ENCODE measurements around the gene MED29. TPM values are rescaled to one million over a fixed set of nuclear protein-coding genes. Genes with fewer than 3 reads are reported as not detected.
A peak's percentile ranks its signal among the peaks of the same experiment; 100 is the strongest.

Gene MED29
- polyA plus RNA-seq, 1 experiment, result 36.6 TPM

- DNase-seq (ENCODE audit: low read depth), result peak; percentile 46
- H3K27me3 ChIP-seq (ENCODE audit: control insufficient read depth, insufficient read depth, low read length), result no peaks in the 10 kb centered on the region
- H3K4me3 ChIP-seq (ENCODE audit: low read depth, low read length), result peak overlapping the region; percentile 40
- ChIA-PET CTCF (interaction anchor here (0.7 to 9.8 kb wide), 6 partner anchors 9 to 130 kb away, joined by 3 to 178 read pairs (median 3); partner anchors contain the start of gene PLEKHG2), POLR2A (interaction anchor here (1.0 kb wide), 2 partner anchors 33 kb away, joined by 4 read pairs; partner anchors contain the start of gene RPS16)
- TF ChIP-seq, protein P1, sequence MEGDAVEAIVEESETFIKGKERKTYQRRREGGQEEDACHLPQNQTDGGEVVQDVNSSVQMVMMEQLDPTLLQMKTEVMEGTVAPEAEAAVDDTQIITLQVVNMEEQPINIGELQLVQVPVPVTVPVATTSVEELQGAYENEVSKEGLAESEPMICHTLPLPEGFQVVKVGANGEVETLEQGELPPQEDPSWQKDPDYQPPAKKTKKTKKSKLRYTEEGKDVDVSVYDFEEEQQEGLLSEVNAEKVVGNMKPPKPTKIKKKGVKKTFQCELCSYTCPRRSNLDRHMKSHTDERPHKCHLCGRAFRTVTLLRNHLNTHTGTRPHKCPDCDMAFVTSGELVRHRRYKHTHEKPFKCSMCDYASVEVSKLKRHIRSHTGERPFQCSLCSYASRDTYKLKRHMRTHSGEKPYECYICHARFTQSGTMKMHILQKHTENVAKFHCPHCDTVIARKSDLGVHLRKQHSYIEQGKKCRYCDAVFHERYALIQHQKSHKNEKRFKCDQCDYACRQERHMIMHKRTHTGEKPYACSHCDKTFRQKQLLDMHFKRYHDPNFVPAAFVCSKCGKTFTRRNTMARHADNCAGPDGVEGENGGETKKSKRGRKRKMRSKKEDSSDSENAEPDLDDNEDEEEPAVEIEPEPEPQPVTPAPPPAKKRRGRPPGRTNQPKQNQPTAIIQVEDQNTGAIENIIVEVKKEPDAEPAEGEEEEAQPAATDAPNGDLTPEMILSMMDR (IDR thresholded peaks at IDR 0.05; ENCODE audit: insufficient read depth, low read depth, low read length), result no peak
- no peaks in the 10 kb centered on the region; the same call in 1 of the 2 replicates for H3K36me3 ChIP-seq (ENCODE audit: control insufficient read depth, insufficient read depth, low read length)
Observed at GRCh38 chr19:39402346-39403300, 11.4 kb downstream of the MED29 start.

- DNase-seq (ENCODE audit: low read depth), result peak; percentile 99
- H3K36me3 ChIP-seq (ENCODE audit: control insufficient read depth, insufficient read depth, low read length), result peaks cover 8% of the 10 kb centered on the region
- H3K27me3 ChIP-seq (ENCODE audit: control insufficient read depth, insufficient read depth, low read length), result no peaks in the 10 kb centered on the region
- ChIA-PET CTCF (interaction anchor here (0.6 to 1.7 kb wide), 7 partner anchors 8 to 283 kb away, joined by 3 to 5 read pairs (median 3); partner anchors contain the start of gene PLEKHG2), POLR2A (interaction anchor here (1.0 kb wide), 1 partner anchor 32 kb away, joined by 4 read pairs; the partner anchor contains the start of gene RPS16)
- TF ChIP-seq, protein P1 (IDR thresholded peaks at IDR 0.05; ENCODE audit: insufficient read depth, low read depth, low read length), result no peak
- peak overlapping the region; percentile 40 for H3K4me3 ChIP-seq (ENCODE audit: low read depth, low read length)
Observed at GRCh38 chr19:39403331-39404312, 12.4 kb downstream of the MED29 start.

GRCh38 chr19:39405261-39405957 is 14.2 kb downstream of the MED29 start:
- no peak for DNase-seq (ENCODE audit: low read depth)
- ChIA-PET POLR2A (no interaction called here), CTCF (interaction anchor here (0.6 kb wide), 1 partner anchor 70 kb away, joined by 3 read pairs; no protein-coding TSS in a partner anchor)
- TF ChIP-seq, protein P1 (IDR thresholded peaks at IDR 0.05; ENCODE audit: insufficient read depth, low read depth, low read length), result no peak
- Histone ChIP-seq H3K4me3 (ENCODE audit: low read depth, low read length) (no peak overlapping the region), H3K36me3 (ENCODE audit: control insufficient read depth, insufficient read depth, low read length) (peaks cover 10% of the 10 kb centered on the region), H3K27me3 (ENCODE audit: control insufficient read depth, insufficient read depth, low read length) (no peaks in the 10 kb centered on the region)

DNA sequence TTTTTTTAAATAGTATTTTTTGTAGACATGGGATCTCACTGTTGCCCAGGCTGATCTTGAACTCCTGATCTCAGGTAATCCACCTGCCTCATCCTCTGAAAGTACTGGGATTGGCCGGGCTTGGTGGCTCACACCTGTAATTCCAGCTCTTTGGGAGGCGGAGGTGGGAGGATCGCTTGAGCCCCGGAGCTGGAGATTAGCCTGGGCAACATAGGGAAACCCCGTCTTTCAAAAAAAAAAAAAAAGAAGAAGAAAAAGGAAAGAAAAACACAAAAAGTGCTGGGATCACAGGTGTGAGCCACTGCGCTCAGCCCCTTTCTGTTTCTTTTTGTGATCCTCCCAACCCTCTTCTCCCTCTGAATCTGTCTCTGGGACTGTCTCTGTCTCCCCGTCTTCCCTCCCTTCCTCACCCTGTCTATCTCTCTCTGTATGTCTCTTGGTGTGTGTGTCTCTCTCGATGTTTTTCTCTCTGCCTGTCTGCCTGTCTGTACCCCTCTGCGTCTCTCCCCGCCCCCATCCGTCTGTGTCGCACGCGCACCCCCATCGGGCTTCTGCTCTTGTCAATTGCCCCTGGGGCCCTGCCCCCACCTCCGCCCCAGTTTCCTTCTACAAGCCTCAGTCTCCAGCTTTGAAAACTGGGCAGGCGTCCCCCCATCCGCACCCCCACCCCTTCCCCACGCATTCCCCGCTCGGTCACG is 14.9 kb downstream of the MED29 start:
- ChIA-PET POLR2A (interaction anchor here (0.6 to 1.0 kb wide), 3 partner anchors 15 to 123 kb away, joined by 3 to 5 read pairs (median 5); partner anchors contain the start of genes MED29 and PAF1), CTCF (interaction anchor here (3.7 kb wide), 1 partner anchor 9 kb away, joined by 48 read pairs; no protein-coding TSS in a partner anchor)
- H3K27me3 ChIP-seq (ENCODE audit: control insufficient read depth, insufficient read depth, low read length), result no peaks in the 10 kb centered on the region
- TF ChIP-seq, protein P1 (IDR thresholded peaks at IDR 0.05; ENCODE audit: insufficient read depth, low read depth, low read length), result no peak
- H3K4me3 ChIP-seq (ENCODE audit: low read depth, low read length), result peak overlapping the region; percentile 86
- no peak for DNase-seq (ENCODE audit: low read depth)
- peaks cover 10% of the 10 kb centered on the region for H3K36me3 ChIP-seq (ENCODE audit: control insufficient read depth, insufficient read depth, low read length)

All from BJ (cell line).